NT2/D1 (cell line): Measurements from ENCODE around the gene RNU5D-1.

ENCODE experiments used
- DNase-seq: peaks from one replicate; pipeline ENCODE4 v3.0.0-alpha.2; 2011; ENCODE audit warnings: low read depth, low spot score
- H3K27me3 ChIP-seq: 2 replicates; pipeline ENCODE4 v1.6.0; 2011; ENCODE audit warnings: mild to moderate bottlenecking; ENCODE audit not compliant: insufficient read length, insufficient read depth
- H3K36me3 ChIP-seq: 2 replicates; pipeline ENCODE4 v1.6.1; 2011; ENCODE audit warnings: mild to moderate bottlenecking, low read length, mixed read lengths; ENCODE audit not compliant: insufficient read depth, insufficient read length
- H3K4me1 ChIP-seq: 2 replicates; pipeline ENCODE4 v1.5.1; 2011; ENCODE audit not compliant: insufficient read depth, insufficient read length
- H3K4me3 ChIP-seq: 2 replicates; pipeline ENCODE4 v1.5.1; 2011; ENCODE audit warnings: low read depth; ENCODE audit not compliant: insufficient read length
- H3K9ac ChIP-seq: 2 replicates; pipeline ENCODE4 v1.6.0; 2011; ENCODE audit warnings: low read depth; ENCODE audit not compliant: insufficient read length
- H3K9me3 ChIP-seq: 2 replicates; pipeline ENCODE4 v1.5.1; 2011; ENCODE audit warnings: mild to moderate bottlenecking, low read length; ENCODE audit not compliant: insufficient read depth
- SUZ12 ChIP-seq: IDR thresholded peaks from 2 replicates; pipeline ENCODE4 v1.6.1; 2011; ENCODE audit not compliant: insufficient read length, insufficient read depth; ENCODE audit errors: extremely low read depth
- YY1 ChIP-seq: IDR thresholded peaks from 2 replicates; pipeline ENCODE4 v1.6.1; 2011; ENCODE audit not compliant: insufficient read length, insufficient read depth
- ZNF274 ChIP-seq: IDR thresholded peaks from 2 replicates; pipeline ENCODE4 v1.6.1; 2011; ENCODE audit warnings: mild to moderate bottlenecking, low read depth, low read length

RNU5D-1 gene

DNA sequence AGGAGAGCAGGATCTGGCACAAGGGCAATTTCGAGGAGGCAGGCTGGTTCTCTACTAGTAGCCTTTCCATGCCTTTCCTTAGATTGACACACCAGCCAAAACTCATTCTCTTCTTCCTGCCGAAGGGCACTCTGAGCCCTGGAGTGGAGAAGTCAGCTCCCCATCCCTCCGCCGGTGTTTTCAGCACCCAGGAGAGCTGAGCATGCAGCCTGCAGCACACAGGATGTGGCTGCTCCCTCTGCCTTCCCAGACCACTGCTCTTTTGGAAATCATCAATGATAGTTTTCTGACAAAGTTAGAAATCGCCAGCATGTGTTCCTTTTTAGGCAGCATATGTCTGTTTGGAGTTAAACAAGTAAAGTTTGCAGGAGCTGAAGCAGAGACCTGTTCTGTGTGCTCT is 11.7 kb downstream of the RNU5D-1 start:
- no peak for TF ChIP-seq ZNF274
- no peak for TF ChIP-seq SUZ12
- TF ChIP-seq YY1 = no peak
- H3K9me3 ChIP-seq = no peaks in the 10 kb centered on the region
- DNase-seq = no peak
- H3K9ac ChIP-seq = no peak overlapping the region
- H3K27me3 ChIP-seq = no peaks in the 10 kb centered on the region
- H3K4me3 ChIP-seq = no peak overlapping the region
- H3K4me1 ChIP-seq = no peaks in the 10 kb centered on the region
- H3K36me3 ChIP-seq = no peaks in the 10 kb centered on the region

DNA sequence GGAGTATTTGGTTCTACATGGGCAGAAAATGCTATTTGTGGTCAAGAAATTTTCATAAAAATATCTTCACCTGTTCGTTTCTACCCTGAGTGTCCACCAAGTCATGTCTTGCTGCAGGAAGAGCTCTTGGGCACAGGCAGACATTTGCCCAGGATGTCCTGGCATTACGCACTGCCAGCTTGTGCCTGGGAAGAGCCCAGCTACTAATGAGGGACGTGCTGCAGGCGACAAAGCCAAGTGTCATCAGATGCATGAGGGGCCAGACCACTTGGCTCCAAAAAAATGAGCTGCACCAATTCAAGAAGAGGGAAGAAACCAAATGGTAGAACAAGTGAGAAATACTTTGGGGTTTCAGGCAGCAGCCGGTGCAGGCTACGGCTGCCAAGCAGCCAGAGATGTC is 12.9 kb downstream of the RNU5D-1 start:
- no peaks in the 10 kb centered on the region for H3K27me3 ChIP-seq
- DNase-seq = no peak
- TF ChIP-seq SUZ12 (no peak), ZNF274 (no peak), YY1 (no peak)
- H3K9ac ChIP-seq = no peak overlapping the region
- H3K36me3 ChIP-seq = no peaks in the 10 kb centered on the region
- H3K4me1 ChIP-seq = no peaks in the 10 kb centered on the region
- H3K9me3 ChIP-seq = no peaks in the 10 kb centered on the region
- no peak overlapping the region for H3K4me3 ChIP-seq

DNA sequence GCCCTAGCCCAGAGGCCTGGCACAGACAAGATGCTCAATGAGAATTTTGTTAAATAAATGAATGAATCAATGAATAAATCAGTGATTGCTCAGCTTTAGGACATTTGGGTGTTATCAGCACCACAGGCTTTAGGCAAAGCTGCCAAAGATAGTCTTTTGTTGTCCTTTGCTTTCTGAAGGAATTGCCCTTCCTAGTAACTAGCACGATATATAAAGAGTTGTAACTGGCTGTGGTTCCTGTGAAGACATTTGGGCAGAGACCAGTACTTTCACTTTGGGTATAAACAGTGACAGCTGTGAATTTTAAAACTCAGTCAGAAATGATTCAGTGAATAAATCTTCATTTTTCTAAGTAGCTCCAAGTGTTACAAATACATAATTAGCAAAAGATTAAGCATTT is 13.3 kb downstream of the RNU5D-1 start:
- DNase-seq = no peak
- no peak overlapping the region for H3K9ac ChIP-seq
- H3K9me3 ChIP-seq = no peaks in the 10 kb centered on the region
- H3K4me3 ChIP-seq = no peak overlapping the region
- no peaks in the 10 kb centered on the region for H3K36me3 ChIP-seq
- no peaks in the 10 kb centered on the region for H3K4me1 ChIP-seq
- TF ChIP-seq SUZ12 (no peak), YY1 (no peak), ZNF274 (no peak)
- H3K27me3 ChIP-seq = no peaks in the 10 kb centered on the region

DNA sequence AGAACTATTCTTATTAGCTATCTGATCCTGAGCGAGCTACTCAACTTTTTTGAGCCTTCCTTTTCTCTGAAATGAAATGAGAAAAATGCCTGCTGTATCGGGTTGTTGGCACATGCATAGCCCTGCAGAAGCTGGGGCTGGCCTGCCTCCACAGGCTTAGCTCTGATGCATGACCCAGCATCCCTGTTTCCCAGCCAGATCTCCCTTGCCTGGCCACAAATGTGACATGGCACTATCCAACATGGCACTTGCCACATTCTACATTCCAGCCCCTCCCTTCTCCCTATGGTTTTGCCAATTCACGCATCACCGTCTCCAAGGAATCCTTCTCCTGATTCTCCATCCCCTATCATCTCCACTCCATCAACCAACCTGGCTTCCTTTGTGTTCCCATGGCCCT is 13.8 kb downstream of the RNU5D-1 start:
- Histone ChIP-seq H3K4me3 (no peak overlapping the region), H3K36me3 (no peaks in the 10 kb centered on the region), H3K27me3 (no peaks in the 10 kb centered on the region), H3K4me1 (no peaks in the 10 kb centered on the region), H3K9ac (no peak overlapping the region), H3K9me3 (no peaks in the 10 kb centered on the region)
- TF ChIP-seq ZNF274 (no peak), SUZ12 (no peak)
- DNase-seq = no peak

GRCh38 chr1:44714944-44715571 is 15.9 kb downstream of the RNU5D-1 start:
- DNase-seq = peak; percentile 82
- H3K9me3 ChIP-seq = no peaks in the 10 kb centered on the region
- TF ChIP-seq YY1 = no peak
- TF ChIP-seq ZNF274 = no peak
- no peak for TF ChIP-seq SUZ12
- no peaks in the 10 kb centered on the region for H3K4me1 ChIP-seq
- no peak overlapping the region for H3K9ac ChIP-seq
- no peaks in the 10 kb centered on the region for H3K36me3 ChIP-seq
- no peak overlapping the region for H3K4me3 ChIP-seq
- H3K27me3 ChIP-seq = no peaks in the 10 kb centered on the region

DNA sequence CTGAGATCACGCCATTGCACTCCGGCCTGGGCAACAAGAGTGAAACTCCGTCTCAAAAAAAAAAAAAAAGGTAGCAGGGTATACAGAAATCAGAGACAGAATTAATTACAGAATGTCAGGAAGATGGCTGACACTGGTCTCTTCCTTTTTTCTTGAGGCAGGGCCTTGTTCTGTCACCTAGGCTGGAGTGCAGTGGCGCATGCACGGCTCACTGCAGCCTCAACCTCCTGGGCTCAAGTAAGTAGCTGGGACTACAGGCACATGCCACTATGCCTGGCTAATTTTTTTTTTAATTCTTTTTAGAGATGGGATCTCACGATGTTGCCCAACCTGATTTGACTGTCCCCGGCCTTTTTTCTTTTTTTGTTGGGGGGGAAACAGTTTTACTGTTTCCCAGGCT is 16.4 kb downstream of the RNU5D-1 start:
- no peaks in the 10 kb centered on the region for H3K9me3 ChIP-seq
- H3K4me3 ChIP-seq = no peak overlapping the region
- H3K9ac ChIP-seq = no peak overlapping the region
- H3K36me3 ChIP-seq = no peaks in the 10 kb centered on the region
- no peak for DNase-seq
- no peaks in the 10 kb centered on the region for H3K27me3 ChIP-seq
- TF ChIP-seq YY1 = no peak
- no peak for TF ChIP-seq SUZ12
- no peak for TF ChIP-seq ZNF274
- no peaks in the 10 kb centered on the region for H3K4me1 ChIP-seq

DNA sequence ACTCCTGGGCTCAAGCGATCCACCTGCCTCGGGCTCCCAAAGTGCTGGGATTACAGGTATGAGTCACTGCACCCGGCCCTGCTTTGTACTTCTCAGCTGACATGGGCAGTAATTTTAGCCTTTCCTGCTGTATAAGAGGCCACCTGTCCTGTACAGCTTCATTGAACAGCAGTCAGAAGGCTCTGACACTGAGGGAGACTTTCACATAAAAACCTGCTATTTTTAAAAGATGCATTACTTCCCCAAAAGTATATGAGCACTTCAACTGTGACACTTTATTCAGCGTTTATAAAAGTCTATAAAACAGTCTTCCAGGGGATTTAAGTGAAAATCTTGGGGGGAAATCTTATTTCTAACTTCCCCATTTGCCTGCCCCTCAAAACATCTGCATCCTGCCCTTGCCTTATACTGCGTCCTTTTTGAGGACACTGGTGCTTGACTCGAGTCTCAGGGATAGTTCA is 17.6 kb downstream of the RNU5D-1 start:
- H3K27me3 ChIP-seq = no peaks in the 10 kb centered on the region
- no peaks in the 10 kb centered on the region for H3K36me3 ChIP-seq
- H3K9me3 ChIP-seq = peaks cover 4% of the 10 kb centered on the region; the same call in 1 of the 2 replicates
- no peak for TF ChIP-seq SUZ12
- no peak for TF ChIP-seq ZNF274
- no peak overlapping the region for H3K4me3 ChIP-seq
- no peak for DNase-seq
- H3K4me1 ChIP-seq = no peaks in the 10 kb centered on the region
- no peak overlapping the region for H3K9ac ChIP-seq
